RKO (cell line): Measurements from ENCODE around the gene PPEF1.

Experiments
- DNase-seq: peaks from one replicate; pipeline ENCODE4 v3.0.0-alpha.2; 2016; ENCODE audit warnings: low spot score

PPEF1 gene, protein sequence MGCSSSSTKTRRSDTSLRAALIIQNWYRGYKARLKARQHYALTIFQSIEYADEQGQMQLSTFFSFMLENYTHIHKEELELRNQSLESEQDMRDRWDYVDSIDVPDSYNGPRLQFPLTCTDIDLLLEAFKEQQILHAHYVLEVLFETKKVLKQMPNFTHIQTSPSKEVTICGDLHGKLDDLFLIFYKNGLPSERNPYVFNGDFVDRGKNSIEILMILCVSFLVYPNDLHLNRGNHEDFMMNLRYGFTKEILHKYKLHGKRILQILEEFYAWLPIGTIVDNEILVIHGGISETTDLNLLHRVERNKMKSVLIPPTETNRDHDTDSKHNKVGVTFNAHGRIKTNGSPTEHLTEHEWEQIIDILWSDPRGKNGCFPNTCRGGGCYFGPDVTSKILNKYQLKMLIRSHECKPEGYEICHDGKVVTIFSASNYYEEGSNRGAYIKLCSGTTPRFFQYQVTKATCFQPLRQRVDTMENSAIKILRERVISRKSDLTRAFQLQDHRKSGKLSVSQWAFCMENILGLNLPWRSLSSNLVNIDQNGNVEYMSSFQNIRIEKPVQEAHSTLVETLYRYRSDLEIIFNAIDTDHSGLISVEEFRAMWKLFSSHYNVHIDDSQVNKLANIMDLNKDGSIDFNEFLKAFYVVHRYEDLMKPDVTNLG

DNA sequence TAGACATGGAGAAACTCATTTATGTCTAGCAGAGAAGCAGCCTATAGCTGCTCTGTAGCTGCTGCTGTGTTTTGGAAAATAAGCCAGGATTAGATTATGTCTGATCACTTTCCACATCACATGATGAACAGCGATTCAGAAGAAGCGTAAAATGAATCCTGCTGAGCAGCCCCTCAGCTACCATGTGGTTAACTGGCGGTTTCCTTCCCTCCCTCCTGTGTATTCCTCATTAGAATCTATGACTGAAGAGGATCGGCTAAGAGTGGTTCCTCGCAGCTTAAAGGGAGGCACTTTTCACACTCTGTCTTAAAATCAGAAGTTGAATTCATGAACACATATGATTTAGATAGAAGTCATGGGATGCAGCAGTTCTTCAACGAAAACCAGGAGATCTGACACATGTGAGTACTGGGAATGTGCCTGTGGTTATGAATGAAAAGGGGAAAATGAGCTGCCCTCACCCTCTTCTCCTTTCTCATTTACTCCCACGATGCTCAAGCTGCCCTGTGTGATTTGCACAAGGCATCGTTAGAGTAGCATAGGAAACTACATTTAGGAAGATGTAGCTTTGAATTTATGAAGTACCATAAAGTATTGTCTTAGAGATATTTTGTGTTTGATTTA, at the start of gene PPEF1:
PPEF1 (plus strand) TSS at position 220 of the 624 bp plus-strand sequence; CDS start at position 356, 136 bp downstream.
- no peak for DNase-seq

DNA sequence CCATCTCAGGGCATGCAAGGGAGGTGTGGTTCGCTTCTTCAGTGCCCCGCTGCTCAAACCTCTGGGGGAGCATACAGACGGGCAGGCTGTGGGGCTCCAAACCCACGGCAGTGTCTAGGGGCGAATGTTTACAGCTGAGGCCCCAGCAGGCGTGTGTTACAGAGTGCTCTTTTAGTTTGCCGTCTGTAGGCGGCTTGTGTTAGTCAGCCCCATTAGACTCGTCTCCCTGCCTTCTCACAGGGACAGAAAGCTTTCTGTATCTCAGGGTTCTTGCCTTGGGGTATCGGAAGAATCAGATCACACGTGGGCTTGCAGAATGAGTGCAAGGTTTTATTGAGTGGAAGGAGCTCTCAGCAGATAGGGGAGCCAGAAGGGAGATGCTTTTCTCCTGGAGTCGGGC, 46.2 kb upstream of the PPEF1 start:
- DNase-seq = no peak

DNA sequence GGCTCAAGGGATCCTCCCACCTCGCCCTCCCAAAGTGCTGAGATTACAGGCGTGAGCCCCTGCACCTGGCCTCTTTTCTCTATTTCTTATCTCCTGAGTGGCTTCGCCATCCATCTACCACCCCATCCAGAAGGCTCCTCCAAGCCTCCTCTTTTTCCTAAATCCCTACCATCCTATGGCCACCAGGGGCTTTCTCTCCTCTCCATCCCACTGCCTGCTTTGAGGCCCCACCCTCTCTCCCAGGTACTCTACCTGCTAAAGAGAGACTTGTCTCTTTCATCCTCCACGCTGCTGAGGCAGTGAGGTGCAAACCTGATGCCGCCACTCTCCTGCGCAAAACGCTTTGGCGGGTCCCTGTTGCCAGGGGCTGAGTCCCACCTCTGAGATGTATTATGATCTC, 42.5 kb upstream of the PPEF1 start:
- DNase-seq = no peak

DNA sequence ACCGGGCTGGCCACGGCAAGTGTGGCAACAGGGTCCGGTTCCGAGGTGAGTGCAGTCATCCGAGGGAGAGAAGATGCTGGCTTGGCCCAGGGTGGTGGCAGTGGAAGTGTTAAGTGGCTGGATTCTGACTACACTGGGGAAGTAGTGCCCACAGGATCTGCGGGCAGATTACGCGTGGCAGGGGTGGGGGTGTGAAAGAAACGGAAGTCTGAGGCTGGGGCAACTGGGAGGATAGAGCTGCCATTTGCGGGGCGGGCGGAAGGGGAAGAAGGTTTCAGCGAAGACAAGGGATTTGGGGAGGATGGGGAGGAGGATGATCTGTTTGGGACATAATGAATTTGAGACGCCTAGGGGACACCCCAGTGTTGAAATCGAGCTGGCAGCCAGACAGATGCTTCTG, 40.8 kb upstream of the PPEF1 start:
- no peak for DNase-seq

DNA sequence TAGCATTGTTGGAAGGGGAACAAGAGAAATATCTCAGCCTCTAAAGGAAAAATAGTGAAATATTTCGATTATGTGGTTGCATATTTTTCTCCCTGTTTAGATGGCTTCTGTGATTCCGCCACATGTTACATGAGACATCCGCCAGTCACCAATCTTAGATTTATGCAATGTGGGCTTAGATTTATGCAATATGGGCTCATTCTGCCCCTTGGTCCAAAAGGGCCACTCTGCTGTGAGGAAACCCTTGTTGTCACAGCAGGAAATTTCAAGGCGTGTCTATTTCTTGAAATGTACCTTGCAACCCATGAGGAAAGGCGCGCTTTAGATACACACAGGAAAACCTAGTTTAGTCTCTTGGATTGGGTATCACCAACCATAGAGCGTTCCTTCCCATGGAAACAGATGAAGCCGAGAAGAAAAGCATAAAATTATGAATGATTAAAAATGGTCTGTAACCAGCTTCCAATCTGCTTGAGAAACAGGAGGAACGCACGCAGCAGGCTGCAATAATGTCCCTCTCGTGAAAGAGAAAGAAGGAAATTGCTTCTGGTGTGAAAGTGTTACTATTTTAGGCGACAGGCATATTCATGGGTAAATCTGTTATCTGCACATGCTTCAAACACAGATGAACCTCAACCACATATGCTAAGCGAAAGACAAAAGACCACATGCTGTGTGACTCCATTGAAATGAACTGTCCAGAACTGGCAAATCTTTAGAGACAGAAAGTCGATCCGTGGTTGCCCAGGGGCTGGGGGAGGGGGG, 39.2 kb upstream of the PPEF1 start:
- DNase-seq = no peak

DNA sequence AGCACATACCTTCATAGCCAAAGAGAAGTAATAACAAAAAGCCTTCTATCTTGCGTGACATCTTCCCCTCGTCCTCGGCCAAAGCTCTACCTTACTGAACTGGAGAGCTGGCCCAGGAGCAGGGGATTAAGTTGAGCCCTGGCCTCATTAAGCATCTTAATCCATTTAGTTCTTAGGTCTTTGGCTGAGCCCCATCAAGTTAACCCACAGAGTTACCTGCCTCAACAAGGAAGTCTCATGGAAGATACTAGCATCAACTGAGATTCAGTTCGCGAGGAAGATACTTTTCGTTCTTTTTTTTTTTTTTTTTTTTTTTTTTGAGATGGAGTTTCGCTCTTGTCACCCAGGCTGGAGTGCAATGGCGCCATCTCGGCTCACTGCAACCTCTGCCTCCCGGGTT, 35.4 kb upstream of the PPEF1 start, which contains the start of gene RS1:
RS1 (minus strand) TSS at position 101 of the 400 bp plus-strand sequence; CDS start at position 61, 40 bp downstream.
- no peak for DNase-seq

DNA sequence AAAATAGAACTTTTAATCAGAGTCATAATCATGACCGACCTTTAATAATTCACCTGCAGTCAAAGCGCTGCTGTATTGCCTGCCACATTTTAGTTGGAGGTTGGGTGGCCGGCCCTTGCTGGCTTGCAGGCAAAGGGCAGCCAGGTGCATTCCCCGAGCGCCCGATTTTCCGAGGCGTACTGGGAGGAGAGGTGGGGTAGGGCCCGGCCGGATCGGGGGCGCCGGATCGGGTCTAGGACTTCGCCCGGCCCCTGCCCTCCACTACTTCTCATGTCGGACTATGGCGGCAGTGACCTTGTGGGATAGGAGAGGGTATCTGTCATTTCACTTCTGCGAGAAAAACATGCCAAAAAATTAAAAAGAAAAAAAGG, 33.0 kb upstream of the PPEF1 start:
- DNase-seq = no peak

DNA sequence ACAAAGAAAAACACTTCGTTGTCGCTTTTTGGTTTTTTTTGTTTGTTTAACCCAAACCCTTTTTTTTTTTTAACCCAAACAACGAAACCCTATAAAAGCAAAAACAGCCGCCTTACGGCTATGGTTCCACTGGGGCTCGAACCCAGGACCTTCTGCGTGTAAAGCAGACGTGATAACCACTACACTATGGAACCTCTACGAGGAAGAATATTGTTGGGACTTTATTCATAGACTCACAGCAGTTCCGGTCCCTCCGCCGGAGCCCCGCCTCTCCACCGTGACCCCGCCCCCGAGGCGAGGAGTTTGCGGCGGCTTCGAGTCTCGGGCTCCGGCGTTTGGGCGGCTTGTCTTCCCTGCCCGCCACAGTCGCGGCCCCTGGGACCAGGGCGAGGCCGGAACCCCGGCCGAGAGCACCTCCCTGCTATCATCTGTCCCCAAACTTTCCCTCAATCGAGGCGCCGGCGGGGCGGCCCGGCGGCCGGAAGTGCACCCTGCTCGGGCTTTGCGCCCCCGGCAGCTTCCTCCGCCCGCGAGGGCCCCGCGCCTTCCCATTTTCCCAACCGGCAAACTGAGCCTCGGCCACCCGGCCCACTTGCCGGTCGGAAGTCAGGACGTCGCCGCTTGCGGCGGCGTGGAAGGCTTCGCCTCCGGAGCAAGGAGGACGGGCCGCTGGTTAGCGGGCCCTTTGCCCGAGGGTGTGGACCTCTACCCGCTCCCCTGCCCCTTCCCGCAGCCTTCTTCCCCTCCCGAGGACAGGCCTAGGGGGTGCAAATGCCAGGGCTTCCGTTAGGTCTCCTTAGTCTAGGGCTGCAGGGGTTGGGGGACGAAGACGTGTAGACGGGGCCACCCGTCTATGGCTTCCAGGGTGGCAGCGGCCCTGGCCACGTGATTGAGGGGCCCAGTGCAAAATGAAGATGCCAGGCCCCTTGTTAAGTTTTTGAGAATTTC, 32.4 kb upstream of the PPEF1 start:
- peak; percentile 57 for DNase-seq

DNA sequence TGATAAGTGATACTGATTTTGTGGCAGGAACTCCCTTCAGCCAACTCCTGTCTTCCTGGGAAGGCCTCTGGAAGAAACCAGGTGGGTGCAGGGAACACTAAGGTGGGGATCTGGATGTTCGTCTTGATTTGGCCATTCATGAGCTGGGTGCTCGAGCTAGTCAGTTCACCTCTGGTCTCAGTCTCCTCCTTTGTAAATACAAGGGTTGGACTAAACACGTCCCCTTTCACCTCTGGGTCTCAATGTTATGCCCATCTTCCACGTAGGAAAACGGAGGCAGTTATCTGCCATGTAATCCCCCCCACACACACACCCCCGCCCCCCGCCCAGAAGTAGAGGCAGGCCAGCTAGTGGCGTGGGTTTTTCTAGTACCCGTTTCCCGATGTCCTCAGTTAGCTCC, 31.4 kb upstream of the PPEF1 start:
- no peak for DNase-seq

DNA sequence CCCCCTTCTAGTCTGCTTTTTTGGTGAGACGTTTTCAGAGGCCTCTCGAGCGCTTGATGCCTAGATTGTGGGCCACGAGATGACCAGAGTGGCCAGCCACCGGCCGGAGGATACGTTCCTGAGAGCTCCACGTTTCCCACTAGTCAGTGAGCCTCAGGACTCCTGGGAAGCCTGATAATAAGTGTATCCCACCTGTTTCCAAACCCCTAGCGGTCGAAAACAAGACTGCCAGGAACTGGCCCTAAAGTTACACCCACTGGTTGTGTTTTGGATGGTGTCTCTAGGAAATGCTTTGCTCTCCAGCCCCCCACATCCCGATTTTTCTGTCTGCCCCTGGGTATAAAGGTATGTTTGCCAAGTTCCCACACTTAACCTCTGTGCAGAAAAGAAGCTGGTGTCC, 31.0 kb upstream of the PPEF1 start:
- DNase-seq = no peak

DNA sequence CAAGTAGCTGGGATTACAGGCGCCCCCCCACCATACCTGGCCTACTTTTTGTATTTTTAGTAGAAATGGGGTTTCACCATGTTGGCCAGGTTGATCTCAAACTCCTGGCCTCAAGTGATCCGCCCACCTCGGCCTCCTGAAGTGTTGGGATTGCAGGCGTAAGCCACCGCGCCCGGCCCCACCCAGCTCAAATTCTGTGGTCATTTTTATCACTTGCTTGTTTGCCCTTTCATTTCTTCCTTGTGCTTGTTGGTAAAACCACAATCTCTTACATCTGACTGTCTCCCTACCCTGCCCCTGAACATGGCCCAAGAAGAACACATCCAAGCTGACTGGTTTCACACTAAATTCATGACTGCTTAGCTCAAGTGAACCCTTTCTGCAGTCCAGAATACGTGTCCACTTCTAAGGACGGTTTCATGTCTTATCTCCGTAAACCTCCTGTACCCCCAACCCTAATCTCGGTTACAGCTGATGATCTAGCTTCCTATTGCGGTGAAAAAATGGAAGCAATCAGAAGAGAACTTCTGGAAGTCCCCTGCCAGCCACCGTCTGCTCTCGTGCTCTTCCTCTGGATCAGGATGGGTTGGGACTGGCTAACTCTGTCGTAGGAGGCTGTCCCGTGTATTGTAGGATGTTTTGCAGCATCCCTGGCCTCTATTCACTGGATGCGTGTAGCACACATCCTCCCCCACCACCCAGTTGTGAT, 30.1 kb upstream of the PPEF1 start:
- DNase-seq = no peak

DNA sequence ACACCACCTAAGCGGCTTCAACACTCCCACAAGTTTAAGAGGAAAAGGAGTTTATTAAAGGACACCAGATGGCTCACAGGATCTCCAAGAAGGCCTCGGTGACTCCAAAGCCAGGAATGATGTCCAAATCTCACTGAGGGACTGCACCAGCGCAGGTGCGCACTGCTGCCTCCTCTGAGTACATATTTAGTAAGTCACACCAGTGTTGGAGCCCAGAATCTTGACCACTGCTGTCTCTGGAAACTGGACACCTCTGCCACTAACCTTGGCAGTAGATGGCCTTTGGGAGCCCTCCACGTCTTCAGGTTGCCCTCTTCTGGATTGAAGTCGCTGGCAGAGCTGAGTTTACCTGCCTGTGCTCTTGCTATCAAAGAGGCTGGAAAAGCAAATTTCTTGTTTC, 25.4 kb upstream of the PPEF1 start:
- no peak for DNase-seq

DNA sequence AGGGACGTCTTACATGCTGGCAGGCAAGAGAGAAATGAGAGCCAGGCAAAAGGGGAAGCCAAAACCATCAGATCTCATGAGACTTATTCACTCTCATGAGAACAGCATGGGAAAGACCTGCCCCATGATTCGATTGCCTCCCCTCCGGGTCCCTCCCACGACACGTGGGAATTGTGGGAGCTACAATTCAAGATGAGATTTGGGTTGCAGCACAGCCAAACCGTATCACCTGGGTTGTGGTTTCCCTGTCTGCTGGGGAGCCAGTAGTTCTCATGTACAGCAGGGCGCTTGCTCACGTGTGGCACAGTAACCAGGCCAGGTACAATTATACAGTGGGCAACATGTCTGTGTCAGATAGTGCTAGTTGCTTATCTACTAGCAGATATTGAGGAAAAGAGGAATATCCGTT, 24.5 kb upstream of the PPEF1 start:
- no peak for DNase-seq

DNA sequence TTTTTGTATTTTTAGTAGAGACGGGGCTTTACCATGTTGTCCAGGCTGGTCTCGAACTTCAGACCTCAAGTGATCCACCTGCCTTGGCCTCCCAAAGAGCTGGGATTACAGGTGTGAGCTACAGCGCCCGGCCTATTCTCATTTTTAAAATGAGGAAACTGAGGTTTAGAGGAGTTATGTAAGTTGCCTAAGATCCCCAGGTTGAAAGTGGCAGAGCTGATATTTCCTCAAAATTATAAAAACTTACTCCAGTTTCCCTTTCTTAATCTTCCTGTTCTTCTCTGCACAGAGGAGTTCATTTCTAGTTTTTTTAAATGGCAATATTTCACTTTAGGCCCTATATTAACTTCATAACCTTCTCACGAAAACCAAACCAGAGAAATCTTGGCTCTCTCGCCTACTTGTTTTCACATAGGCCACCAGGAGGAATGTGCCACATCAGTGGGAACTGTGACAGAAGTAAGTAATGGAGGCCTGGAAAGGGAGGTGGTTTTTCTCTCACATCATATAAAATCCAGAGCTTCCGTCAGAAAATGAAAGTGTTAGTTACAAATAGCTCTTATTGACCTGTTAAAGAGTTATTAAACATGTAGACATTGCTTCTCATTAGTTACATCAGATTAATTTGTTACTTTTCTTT, 19.5 kb upstream of the PPEF1 start:
- no peak for DNase-seq

DNA sequence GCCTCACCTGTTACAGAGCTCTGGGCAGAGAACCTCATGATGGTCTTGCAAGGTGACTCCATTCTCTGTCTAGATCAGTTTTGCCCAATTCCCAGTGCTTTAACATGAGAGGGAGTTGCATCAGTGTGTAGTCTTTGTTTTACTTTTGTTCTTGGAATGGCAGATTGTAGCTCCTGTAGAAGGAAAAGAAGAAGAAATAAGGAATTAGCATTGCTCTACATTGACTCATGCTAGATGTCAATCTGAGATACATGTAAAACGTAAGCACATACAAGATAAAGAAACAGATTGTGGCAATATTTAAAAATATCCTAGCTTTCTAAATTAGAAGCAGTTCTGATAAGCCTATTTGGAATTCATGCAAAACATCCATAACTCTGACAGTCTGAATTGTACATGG, 16.0 kb upstream of the PPEF1 start:
- DNase-seq = no peak

DNA sequence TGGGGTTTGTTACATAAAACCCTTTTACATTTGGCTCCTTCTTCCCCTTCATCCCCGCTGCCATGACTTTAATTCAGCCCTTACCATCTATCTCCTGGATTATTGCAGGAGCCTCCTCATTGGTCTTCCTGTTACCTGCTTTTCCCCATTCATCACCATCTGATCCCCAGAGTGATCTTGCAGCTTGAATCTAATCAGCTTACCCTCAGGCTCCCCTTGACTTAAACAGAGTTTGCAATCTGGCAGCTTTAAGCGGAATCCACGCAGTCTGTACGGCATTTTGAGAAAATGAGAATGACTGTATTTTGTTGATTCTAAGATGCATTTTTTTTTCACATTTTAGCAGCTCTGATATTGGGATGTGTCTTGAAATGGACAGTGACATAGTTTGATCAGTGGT, 14.9 kb upstream of the PPEF1 start:
- no peak for DNase-seq

DNA sequence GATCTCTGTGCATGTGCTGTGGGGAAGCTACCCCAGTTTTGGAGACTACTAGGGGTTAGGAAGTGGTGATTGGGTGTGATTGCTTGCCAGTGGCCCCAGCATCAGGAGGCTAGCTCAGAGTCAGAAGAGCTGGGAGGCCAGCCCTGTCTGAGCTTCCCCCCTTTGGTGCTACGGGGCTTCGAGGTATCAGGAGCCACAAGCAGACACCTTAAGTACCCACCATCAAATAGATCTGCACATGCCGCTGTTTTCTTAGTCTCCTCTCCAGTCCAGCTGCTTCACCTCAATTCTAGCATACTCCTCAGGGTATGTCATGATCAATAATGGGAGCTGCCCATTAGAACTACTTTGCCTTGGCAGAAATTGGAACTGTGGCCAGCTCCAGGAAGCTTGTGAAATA, 10.8 kb upstream of the PPEF1 start:
- no peak for DNase-seq

DNA sequence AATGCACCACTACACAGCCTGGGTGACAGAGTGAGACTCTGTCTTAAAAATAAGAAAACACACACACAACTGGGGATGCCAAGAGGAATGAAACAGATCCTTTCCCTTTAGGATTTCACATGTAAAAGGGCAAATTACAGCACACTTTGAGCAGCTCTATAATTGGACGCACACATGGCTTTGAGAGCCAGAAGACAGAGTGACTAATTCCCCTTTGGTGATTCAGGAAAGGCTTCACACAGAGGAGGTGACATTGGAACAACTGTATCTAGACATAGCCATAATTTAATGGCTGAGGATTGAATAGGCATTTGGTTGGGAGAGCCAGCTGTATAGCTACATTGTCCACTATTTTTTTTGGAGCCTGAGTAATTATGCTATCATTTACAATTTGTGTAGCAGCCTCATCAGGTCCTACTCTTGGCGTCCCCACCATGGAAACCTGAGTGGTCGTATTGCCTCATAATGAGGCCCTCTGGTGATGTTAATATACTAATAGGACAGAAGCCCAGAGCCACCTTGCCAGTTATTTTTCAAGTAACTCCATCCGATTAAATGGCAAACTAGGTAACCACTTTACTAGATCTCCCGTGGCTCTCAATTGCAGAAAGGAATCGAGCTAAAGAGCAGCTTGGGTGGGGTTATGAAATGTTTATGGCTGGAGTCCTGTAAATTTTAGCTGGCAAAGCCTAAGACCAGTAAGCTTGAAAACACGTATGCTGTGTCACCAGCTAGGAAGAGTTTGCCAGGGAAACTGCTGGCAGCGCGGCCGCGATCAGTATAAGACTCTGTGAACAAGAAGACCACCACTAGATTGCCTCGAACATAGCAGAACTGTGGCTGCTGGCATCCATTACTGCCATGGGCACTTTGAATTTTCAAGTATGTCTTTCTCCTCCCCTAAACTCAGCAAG, 8.5 kb upstream of the PPEF1 start:
- no peak for DNase-seq
